HepG2 (cell line): ENCODE results near the gene MRGPRF. TPM values are rescaled to one million over a fixed set of nuclear protein-coding genes. Genes with fewer than 3 reads are reported as not detected.
A peak's percentile ranks its signal among the peaks of the same experiment; 100 is the strongest.
"Not testable (repeated sequence)": the region's sequence is repeated elsewhere in the genome, so short reads cannot be mapped to it uniquely, and the experiment has no call there.

Experiments used
- ATAC-seq: fragments of 200-7000 bp; cut with Tn5 transposase; 3 replicates; pipeline ENCODE4 v1.9.1; 2020; ENCODE audit warnings: mild to moderate bottlenecking, moderate library complexity
- BruUV-seq: library from RNA; stranded (reverse); fragments of 400-500 nt; replicated peaks from 2 replicates; lab custom pipeline; 2021; lab: Mats Ljungman, UMichigan
- CTCF ChIA-PET: fragments of 300-600 bp; formaldehyde crosslinking; extraction: SDS; loops from one replicate; lab custom pipeline; 2021; ENCODE audit warnings: low total read pairs, inconsistent platforms, low intra/inter-chr PET ratio; lab: Yijun Ruan, JAX
- POLR2A ChIA-PET: fragments of 350-600 bp; sonication (Branson Sonifier 250); formaldehyde crosslinking; loops from one replicate; lab custom pipeline; 2020; ENCODE audit warnings: antibody characterized with exemption, inconsistent platforms; lab: Yijun Ruan, JAX
- DNase-seq: peaks from one replicate; pipeline ENCODE4 v3.0.0-alpha.2; 2015; ENCODE audit warnings: low spot score
- FAIRE-seq: peaks from 3 replicates; lab custom pipeline; 2011; peaks lifted over from hg19 to GRCh38; lab: Jason Lieb, UNC
- H2AFZ ChIP-seq: one replicate; pipeline ENCODE4 v1.6.1; 2011; ENCODE audit warnings: low read length, inconsistent platforms
- H3K27ac ChIP-seq: fragments of 300-600 bp; 3 replicates; pipeline ENCODE4 v1.8.0; 2011; ENCODE audit warnings: mixed run types, mild to moderate bottlenecking, mixed read lengths, low read length, inconsistent platforms; ENCODE audit not compliant: insufficient read depth; ENCODE audit errors: extremely low read length
- H3K27me3 ChIP-seq, 2 experiments: fragments of 200-600 bp in 1 of 2; 2 replicates in 1 of 2; 3 replicates in 1 of 2; pipeline versions ENCODE4 v1.6.0 to v1.8.0; 2011; ENCODE audit warnings: low read length in 2 of 2, mild to moderate bottlenecking in 2 of 2, moderate library complexity in 2 of 2, inconsistent platforms in 1 of 2; ENCODE audit not compliant: insufficient read depth in 2 of 2, control insufficient read depth in 1 of 2
- H3K36me3 ChIP-seq, 2 experiments: fragments of 200-600 bp in 1 of 2; replicated peaks in 1 of 2; 2 replicates in 1 of 2; 3 replicates in 1 of 2; pipeline versions ENCODE4 v1.5.1 to v1.8.0; 2011; ENCODE audit warnings: low read length in 2 of 2, inconsistent platforms in 1 of 2; ENCODE audit not compliant: insufficient read depth in 2 of 2, control insufficient read depth in 1 of 2
- H3K4me1 ChIP-seq: 2 replicates; pipeline ENCODE4 v1.5.1; 2012; ENCODE audit warnings: low read length, inconsistent platforms; ENCODE audit not compliant: insufficient read depth
- H3K4me2 ChIP-seq: 2 replicates; pipeline ENCODE4 v1.6.0; 2011; ENCODE audit warnings: low read depth, low read length, inconsistent platforms
- H3K4me3 ChIP-seq, 3 experiments: fragments of 200-600 bp in 1 of 3; sonication (generic), shearing (Covaris generic) in 1 of 3; replicated peaks in 1 of 3; 2 replicates each; pipeline ENCODE4 v1.5.1; 2011 to 2016; ENCODE audit warnings: low read length in 3 of 3, inconsistent platforms in 2 of 3, low read depth in 2 of 3, mild to moderate bottlenecking in 2 of 3, control low read depth in 1 of 3, mixed read lengths in 1 of 3; ENCODE audit not compliant: insufficient read depth in 1 of 3
- H3K79me2 ChIP-seq: one replicate; pipeline ENCODE4 v1.6.1; 2011; ENCODE audit warnings: low read length, inconsistent platforms; ENCODE audit not compliant: insufficient read depth
- H3K9ac ChIP-seq: 2 replicates; pipeline ENCODE4 v1.6.0; 2011; ENCODE audit warnings: mild to moderate bottlenecking, low read depth, low read length, inconsistent platforms; ENCODE audit not compliant: insufficient read depth
- H3K9me3 ChIP-seq: 2 replicates; pipeline ENCODE4 v1.5.1; 2012; ENCODE audit warnings: mild to moderate bottlenecking, low read length
- H4K20me1 ChIP-seq: 2 replicates; pipeline ENCODE4 v1.6.0; 2011; ENCODE audit warnings: inconsistent platforms, mild to moderate bottlenecking, low read length, moderate library complexity; ENCODE audit not compliant: insufficient read depth
- BORCS8-MEF2B ChIP-seq: sonication (generic); formaldehyde crosslinking; IDR thresholded peaks from 2 replicates; pipeline ENCODE4 v1.8.0; 2022; ENCODE audit warnings: mild to moderate bottlenecking, missing genetic modification reagents
- EEA1 ChIP-seq: sonication (generic); formaldehyde crosslinking; IDR thresholded peaks from 2 replicates; pipeline ENCODE4 v1.5.1; 2020; ENCODE audit warnings: mild to moderate bottlenecking, missing genetic modification reagents, borderline replicate concordance
- IRX3 ChIP-seq: sonication (generic); formaldehyde crosslinking; IDR thresholded peaks from 2 replicates; pipeline ENCODE4 v1.8.1; 2023; ENCODE audit warnings: mild to moderate bottlenecking, low read depth, missing genetic modification reagents, borderline replicate concordance
- KDM3A ChIP-seq: IDR thresholded peaks from 2 replicates; pipeline ENCODE4 v1.6.1; 2018; ENCODE audit warnings: low read depth, missing compliant biosample characterization
- NCOR1 ChIP-seq: fragments of 200-600 bp; sonication (generic); IDR thresholded peaks from 2 replicates; pipeline ENCODE4 v1.7.0; 2017; ENCODE audit warnings: antibody characterized with exemption, low read length, borderline replicate concordance
- SIX4 ChIP-seq: sonication (generic); formaldehyde crosslinking; IDR thresholded peaks from 2 replicates; pipeline ENCODE4 v1.4.0; 2020; ENCODE audit warnings: missing genetic modification reagents
- THAP11 ChIP-seq: IDR thresholded peaks from 2 replicates; pipeline ENCODE4 v1.6.1; 2016; ENCODE audit warnings: missing biosample characterization, missing genetic modification reagents
- XRCC5 ChIP-seq: fragments of 200-400 bp; formaldehyde crosslinking; optimal IDR thresholded peaks from 2 replicates; pipeline ENCODE3; 2017; ENCODE audit warnings: mild to moderate bottlenecking, low read length
- ZNF143 ChIP-seq: sonication (generic); formaldehyde crosslinking; IDR thresholded peaks from 2 replicates; pipeline ENCODE4 v1.4.0; 2020; ENCODE audit warnings: missing genetic modification reagents
- ZNF678 ChIP-seq: sonication (generic); formaldehyde crosslinking; IDR thresholded peaks from 2 replicates; pipeline ENCODE4 v1.4.0; 2020; ENCODE audit warnings: mild to moderate bottlenecking, missing genetic modification reagents
- WGBS: methylation state at CpG from one replicate; pipeline ENCODE4 v1.1.6; 2017; ENCODE audit warnings: low lambda C conversion rate; 5-methylcytosine and 5-hydroxymethylcytosine counted together
- in situ Hi-C: cut with HindIII; loops from 2 replicates; pipeline ENCODE4 v1.10.0; 2017; ENCODE audit warnings: low pct_unique_long_range_greater_than_20kb; ENCODE audit not compliant: extremely low pct_ligation_motif_present
- intact Hi-C: fragments of 100-400 bp; cut with micrococcal nuclease; formaldehyde crosslinking; loops from one replicate; pipeline ENCODE4 v1.10.0; 2022; ENCODE audit not compliant: unreplicated experiment
- polyA plus RNA-seq, 8 experiments: library from polyadenylated mRNA; depleted of rRNA in 3 of 8; stranded (reverse) in 7 of 8; unstranded in 1 of 8; fragments of >200 nt; fragmentation: Illumina TruSeq in 4 of 8; extraction: Trizol in 4 of 8; gene quantifications; 2 replicates each; pipeline versions ENCODE4 v1.2.1 to v1.2.3, GENCODE V29; 2011 to 2016; ENCODE audit warnings: low read depth in 4 of 8, missing spikeins in 1 of 8, mixed read lengths in 1 of 8; ENCODE audit not compliant: insufficient read depth in 1 of 8
- total RNA-seq, 5 experiments: library from RNA; depleted of rRNA; stranded (reverse); fragments of >200 nt; fragmentation: Illumina TruSeq; extraction: Trizol; gene quantifications; 2 replicates each; pipeline ENCODE4 v1.2.3, GENCODE V29; 2016; ENCODE audit warnings: low read depth in 1 of 5
- TF ChIP-seq, protein P1 (sequence below): sonication (generic); formaldehyde crosslinking; IDR thresholded peaks from 2 replicates; pipeline ENCODE4 v1.4.0; 2020; ENCODE audit warnings: missing genetic modification reagents, borderline replicate concordance
- TF ChIP-seq, protein P2 (sequence below), 2 experiments: sonication (generic) in 1 of 2; formaldehyde crosslinking in 1 of 2; IDR thresholded peaks; 2 replicates each; pipeline versions ENCODE4 v1.5.1 to v1.6.1; 2011 to 2020; ENCODE audit warnings: borderline replicate concordance in 1 of 2, low read depth in 1 of 2, low read length in 1 of 2, mild to moderate bottlenecking in 1 of 2, missing genetic modification reagents in 1 of 2, moderate library complexity in 1 of 2

MRGPRF gene
- total and polyA plus RNA-seq, 2 of the 13 experiments (the other 11 are each of a cell fraction or from before 2014, with no cell fraction given): not detected

DNA sequence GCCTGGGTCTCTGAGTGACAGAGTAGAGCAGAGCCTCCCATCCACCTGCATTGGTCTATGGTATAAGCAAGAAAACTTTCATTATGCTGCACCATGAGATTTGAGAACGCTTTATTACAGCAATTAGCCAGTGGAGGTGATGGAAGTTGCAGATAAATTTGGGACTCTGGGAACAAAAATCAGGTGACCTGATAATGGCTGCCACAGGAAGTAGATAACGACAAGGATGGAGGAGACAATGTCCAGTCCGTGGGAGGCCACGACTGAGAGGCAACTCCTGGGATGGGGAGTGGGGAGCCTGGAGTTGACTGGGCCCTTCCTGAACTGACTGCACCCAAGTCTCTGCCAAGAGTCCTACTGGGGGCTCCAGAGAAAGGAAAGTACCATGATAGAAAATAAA is 37.0 kb downstream of the MRGPRF start (continued):
- TF ChIP-seq IRX3 (no peak), XRCC5 (no peak), SIX4 (CRISPR knock-in tag) (no peak), NCOR1 (no peak), BORCS8-MEF2B (CRISPR knock-in tag) (no peak), ZNF678 (CRISPR knock-in tag) (no peak), EEA1 (CRISPR knock-in tag) (no peak)
- TF ChIP-seq, protein P1, sequence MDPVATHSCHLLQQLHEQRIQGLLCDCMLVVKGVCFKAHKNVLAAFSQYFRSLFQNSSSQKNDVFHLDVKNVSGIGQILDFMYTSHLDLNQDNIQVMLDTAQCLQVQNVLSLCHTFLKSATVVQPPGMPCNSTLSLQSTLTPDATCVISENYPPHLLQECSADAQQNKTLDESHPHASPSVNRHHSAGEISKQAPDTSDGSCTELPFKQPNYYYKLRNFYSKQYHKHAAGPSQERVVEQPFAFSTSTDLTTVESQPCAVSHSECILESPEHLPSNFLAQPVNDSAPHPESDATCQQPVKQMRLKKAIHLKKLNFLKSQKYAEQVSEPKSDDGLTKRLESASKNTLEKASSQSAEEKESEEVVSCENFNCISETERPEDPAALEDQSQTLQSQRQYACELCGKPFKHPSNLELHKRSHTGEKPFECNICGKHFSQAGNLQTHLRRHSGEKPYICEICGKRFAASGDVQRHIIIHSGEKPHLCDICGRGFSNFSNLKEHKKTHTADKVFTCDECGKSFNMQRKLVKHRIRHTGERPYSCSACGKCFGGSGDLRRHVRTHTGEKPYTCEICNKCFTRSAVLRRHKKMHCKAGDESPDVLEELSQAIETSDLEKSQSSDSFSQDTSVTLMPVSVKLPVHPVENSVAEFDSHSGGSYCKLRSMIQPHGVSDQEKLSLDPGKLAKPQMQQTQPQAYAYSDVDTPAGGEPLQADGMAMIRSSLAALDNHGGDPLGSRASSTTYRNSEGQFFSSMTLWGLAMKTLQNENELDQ (CRISPR knock-in tag): no peak

DNA sequence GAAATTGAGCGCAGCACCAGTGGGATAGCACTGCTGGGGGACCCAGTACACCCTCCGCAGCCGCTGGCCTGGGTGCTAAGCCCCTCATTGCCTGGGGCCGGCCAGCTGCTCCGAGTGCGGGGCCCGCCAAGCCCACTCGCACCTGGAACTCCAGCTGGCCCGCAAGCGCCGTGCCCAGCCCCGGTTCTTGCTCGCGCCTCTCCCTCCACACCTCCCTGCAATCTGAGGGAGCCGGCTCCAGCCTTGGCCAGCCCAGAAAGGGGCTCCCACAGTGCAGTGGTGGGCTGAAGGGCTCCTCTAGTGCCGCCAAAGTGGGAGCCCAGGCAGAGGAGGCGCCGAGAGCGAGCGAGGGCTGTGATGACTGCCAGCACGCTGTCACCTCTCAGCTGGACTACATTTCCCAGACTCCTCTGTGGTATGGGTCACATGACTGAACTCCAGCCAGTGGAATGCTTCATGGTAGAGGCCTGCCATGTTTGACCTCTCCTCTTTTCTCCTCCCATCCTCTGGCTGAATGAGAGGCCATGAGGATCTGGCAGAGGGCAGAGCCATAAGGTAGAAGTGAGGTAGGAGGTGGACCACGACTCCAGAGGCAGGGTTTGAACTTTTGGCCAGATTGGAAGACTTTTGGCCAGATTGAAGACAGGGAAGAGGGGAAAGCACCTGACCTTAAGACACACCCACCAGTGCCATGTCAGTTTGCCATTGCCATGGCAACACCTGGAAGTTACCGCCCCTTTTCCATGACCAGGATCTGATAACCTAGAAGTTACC is 38.4 kb downstream of the MRGPRF start:
- FAIRE-seq: no peak
- DNase-seq: no peak

DNA sequence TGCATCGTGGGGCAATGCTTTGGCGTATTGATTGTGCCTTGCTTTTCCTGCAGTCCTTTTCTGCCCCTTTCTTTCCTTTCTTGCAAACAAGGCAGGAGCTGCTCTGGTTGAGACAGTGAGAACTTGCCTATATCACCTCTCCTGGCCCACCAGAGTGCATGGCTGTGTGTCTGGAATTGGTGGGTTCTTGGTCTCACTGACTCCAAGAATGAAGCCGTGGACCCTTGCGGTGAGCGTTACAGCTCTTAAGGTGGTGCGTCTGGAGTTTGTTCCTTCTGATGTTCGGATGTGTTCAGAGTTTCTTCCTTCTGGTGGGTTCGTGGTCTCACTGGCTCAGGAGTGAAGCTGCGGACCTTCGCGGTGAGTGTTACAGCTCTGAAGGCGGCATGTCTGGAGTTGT is 39.3 kb downstream of the MRGPRF start:
- FAIRE-seq, POLR2A ChIA-PET: not testable (repeated sequence)

More for the DNA sequence above, 38.4 kb downstream of the MRGPRF start:
- Histone ChIP-seq H3K4me3 (no peak overlapping the region), H3K36me3 (no peaks in the 10 kb centered on the region), H3K79me2 (no peaks in the 10 kb centered on the region), H3K27me3 (peaks cover 6 to 21% of the 10 kb centered on the region in 2 experiments; a peak in 3 of 5 replicates), H3K27ac (no peak overlapping the region), H3K4me1 (no peaks in the 10 kb centered on the region), H4K20me1 (no peaks in the 10 kb centered on the region), H3K4me2 (no peak overlapping the region), H3K9me3 (no peaks in the 10 kb centered on the region), H2AFZ (no peak overlapping the region), H3K9ac (no peak overlapping the region)
- no TSS peak for BruUV-seq
- ChIA-PET CTCF (no interaction called here), POLR2A (no interaction called here)
- in situ Hi-C loops: no loop called here
- intact Hi-C loops: no loop called here
- peak; percentile 86 for TF ChIP-seq ZNF143
- no peak for TF ChIP-seq KDM3A (CRISPR knock-in tag)
- TF ChIP-seq THAP11: peak; percentile 94
- TF ChIP-seq, protein P2, sequence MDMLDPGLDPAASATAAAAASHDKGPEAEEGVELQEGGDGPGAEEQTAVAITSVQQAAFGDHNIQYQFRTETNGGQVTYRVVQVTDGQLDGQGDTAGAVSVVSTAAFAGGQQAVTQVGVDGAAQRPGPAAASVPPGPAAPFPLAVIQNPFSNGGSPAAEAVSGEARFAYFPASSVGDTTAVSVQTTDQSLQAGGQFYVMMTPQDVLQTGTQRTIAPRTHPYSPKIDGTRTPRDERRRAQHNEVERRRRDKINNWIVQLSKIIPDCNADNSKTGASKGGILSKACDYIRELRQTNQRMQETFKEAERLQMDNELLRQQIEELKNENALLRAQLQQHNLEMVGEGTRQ (IDR thresholded peaks at IDR 0.05; ENCODE audit: low read depth, low read length): no peak
- TF ChIP-seq, protein P2 (CRISPR knock-in tag; IDR thresholded peaks at IDR 0.05; ENCODE audit: borderline replicate concordance): peak; percentile 47; the same call in 1 of the 2 replicates
- no peak for TF ChIP-seq EEA1 (CRISPR knock-in tag)
- 90% methylated on average over 6 of the region's 23 CpGs for WGBS
- peak; percentile 60; the same call in 2 of the 3 replicates for ATAC-seq

More for the DNA sequence above, 39.3 kb downstream of the MRGPRF start:
- H3K79me2 ChIP-seq, H4K20me1 ChIP-seq, H3K4me2 ChIP-seq, H3K36me3 ChIP-seq, ATAC-seq, H2AFZ ChIP-seq, CTCF ChIA-PET, H3K4me3 ChIP-seq, H3K27ac ChIP-seq, DNase-seq, H3K9me3 ChIP-seq, in situ Hi-C loops, BruUV-seq, intact Hi-C loops, H3K9ac ChIP-seq, H3K4me1 ChIP-seq: not testable (repeated sequence)
- peaks cover 3 to 13% of the 10 kb centered on the region in 2 experiments; a peak in 3 of 5 replicates for H3K27me3 ChIP-seq
- WGBS: 70% methylated on average over 7 of the region's 12 CpGs
